ENCODE measurements around the gene CCDC88A.
"Not testable (repeated sequence)": the region's sequence is repeated elsewhere in the genome, so short reads cannot be mapped to it uniquely, and the experiment has no call there.

Gene CCDC88A

GRCh38 chr2:55420871-55421270 lies 1.2 kb upstream of the CCDC88A start:
- peak; percentile 7 to 16 for DNase-seq

- no peak for DNase-seq
These were observed 726 bp upstream of the CCDC88A start for GRCh38 chr2:55420439-55420725.

DNA sequence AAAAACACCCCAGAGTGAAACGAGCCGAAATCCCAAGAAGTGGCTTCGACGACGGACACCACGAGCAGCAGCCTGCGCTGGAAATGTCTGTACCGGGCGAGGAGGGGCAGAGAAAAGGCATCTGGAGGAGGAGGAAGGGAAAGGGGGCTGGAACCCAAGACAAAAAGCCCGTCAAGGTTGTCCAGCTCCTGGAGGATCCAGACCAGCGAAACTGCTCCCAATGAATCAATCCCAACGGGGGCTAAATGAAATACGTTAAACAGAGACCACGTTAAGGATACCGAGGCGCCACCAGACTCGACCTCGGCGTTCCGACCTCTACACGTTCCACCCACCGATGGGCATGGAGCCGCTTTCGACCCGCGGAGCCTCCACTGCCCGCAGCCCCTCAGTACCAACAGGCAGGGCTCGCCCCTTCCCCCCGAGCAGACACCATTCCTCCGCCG lies 400 bp downstream of the CCDC88A start:
- peak; percentile 62 to 80 for DNase-seq

- DNase-seq, result peak in 1 of 2 experiments; percentile 31
These were observed 984 bp downstream of the CCDC88A start for GRCh38 chr2:55418512-55419232.

DNA sequence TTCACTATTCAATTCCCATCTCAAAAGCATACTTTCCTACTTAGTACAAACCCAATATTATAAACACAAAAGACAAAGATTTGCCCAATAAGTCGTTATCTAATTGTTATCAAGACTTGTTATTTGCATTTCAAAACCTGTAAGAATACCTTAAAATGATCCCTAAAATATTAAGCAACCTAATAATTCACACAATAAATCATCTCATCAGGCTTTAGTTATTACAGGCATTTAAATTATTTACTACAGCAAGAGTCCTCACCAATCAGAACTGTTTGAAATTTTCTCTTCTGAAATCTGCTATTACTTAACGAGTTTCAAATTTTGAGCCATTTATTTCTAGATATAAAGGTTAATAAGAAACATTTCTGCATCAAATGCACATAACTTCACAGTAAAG lies 1.6 kb downstream of the CCDC88A start:
- DNase-seq, result no peak

GRCh38 chr2:55416786-55417568 lies 2.7 kb downstream of the CCDC88A start:
- DNase-seq, result no peak

- no peak for DNase-seq
These were observed 4.4 kb downstream of the CCDC88A start for GRCh38 chr2:55415300-55415699.

DNA sequence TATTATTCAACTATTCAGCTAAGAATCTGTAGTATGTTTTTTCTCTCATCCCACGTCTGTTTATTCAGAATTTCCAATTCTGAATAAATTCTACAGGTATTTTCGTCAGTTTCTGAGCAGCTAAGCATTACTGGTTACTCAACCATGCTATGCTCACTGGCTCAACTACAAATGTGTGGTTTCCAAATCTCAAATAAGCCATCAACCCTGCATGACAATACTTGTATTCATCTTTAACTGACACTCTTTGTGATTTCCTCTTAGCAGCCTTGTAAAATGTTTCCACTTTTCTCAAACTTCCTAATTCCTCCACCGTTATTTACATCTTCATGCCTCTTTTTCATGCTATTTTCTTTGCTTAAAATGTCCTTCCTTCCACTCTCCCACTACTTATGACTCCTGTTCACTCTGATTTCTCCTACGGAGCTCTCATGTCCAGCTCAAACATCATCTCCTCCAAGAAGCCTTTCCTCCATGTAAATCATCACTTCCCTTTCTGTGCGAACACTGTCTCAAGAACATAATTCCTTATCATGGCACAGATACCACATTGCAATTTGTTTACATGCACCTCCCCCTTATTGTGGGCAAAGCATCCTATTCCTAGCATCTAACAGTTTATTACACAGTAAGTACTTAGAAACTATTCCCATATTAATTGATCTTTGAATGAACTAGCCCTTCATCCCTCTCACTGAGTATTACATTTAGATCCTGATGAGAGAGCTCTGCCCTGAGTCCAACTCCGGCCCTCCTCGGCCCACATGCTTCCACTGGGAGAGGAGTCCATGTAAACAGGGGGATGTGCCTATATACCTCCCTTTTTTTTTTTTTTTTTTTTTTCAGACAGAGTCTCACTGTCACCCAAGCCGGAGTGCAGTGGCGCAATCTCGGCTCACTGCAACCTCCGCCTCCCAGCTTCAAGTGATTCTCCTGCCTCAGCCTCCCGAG lies 10.5 kb downstream of the CCDC88A start:
- DNase-seq, result no peak

GRCh38 chr2:55408098-55408882 lies 11.4 kb downstream of the CCDC88A start:
- DNase-seq, result no peak

- no peak for DNase-seq
These were observed 14.5 kb downstream of the CCDC88A start for GRCh38 chr2:55405116-55405515.

GRCh38 chr2:55403256-55403998 lies 16.2 kb downstream of the CCDC88A start:
- DNase-seq, result no peak

GRCh38 chr2:55401124-55401523 lies 18.5 kb downstream of the CCDC88A start:
- no peak for DNase-seq

GRCh38 chr2:55400332-55400731 lies 19.3 kb downstream of the CCDC88A start:
- no peak for DNase-seq

- DNase-seq, result no peak
These were observed 19.8 kb downstream of the CCDC88A start for GRCh38 chr2:55399815-55400214.

DNA sequence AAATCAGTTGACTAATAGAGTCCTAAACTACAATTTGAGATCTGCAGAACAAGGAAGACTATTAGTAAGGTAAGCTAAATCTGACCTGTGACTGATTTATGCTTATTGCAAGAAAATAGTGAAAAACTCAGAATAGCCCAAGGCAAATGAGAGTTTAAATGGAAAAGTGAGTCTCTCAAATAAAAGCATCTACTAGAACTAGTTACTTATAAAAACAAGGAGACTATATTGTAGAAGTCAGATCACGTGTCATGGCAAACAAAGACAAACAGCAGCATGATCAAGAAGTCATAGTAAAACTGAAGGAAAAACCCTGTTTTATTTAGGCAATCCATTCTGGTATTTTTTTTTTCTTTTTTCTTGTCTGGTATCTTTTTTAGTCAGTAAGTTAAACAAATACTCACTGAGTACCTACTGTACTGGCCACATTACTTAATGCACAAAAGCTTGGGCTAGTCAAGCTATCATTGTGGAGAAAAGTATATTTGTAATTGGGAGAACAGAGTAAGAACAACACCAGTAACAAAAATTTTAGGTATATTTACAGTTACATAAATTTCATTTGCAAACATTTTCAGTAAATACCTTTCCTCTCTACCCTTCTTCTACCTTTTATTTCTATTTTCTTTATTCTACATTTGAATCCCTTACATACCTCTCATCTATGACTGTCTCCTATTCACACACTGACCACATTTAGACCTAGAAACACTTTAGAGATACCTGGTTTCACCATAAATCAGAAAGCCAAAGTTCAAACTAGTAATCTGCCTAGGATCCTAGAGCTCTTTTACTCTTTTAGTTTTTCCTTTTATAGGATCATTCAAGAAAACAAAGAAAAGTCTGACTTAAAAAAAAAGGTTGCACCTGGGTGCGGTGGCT lies 23.7 kb downstream of the CCDC88A start:
- no peak for DNase-seq

- no peak for DNase-seq
These were observed 27.9 kb downstream of the CCDC88A start for GRCh38 chr2:55391615-55392242.

DNA sequence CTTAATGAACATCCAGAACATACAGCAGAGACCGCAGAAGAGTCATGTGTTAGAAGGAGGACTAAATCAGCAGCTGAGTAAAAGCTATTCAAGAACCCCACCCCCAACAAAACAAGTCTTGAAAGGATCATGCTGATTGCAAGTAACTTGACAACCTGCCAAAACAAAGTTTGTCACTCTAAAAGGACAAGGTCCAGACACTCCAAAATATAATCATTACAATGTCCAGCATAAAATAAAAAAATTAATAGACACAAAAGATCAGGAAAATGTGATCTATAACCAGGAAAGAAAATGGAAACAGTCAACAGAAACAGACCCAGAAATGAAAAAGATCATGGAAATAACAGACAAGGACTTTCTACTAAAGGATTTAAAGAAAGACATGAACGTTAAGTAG lies 28.5 kb downstream of the CCDC88A start:
- no peak for DNase-seq

DNA sequence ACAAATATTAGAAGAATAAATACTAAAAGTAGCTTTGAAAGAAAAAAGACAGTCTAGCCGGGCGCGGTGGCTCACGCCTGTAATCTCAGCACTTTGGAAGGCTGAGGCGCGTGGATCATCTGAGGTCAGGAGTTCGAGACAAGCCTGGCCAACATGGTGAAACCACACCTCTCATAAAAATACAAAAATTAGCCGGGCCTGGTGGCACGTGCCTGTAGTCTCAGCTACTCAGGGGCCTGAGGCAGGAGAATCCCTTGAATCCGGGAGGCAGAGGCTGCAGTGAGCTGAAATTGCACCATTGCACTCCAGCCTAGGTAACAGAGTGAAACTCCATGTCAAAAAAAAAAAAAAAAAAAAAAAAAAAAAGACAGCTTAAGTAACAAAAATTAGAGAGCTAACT lies 34.1 kb downstream of the CCDC88A start:
- not testable (repeated sequence) for DNase-seq

DNA sequence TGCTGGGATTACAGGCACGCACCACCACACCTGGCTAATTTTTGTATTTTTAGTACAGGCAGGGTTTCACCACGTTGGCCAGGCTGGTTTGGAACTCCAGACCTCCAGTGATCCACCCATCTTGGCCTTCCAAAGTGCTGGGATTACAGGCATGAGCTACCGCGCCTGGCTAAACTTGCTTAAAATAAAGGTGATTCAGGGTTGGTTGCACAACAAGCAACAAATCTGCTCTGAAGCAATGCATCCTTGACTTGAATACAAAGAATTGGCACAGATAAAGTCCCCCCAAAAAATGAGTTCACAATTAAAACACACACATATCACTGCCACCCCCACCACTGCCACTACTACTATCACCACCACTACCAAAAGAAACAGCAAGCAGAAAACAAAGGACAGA lies 34.9 kb downstream of the CCDC88A start:
- no peak for DNase-seq

DNA sequence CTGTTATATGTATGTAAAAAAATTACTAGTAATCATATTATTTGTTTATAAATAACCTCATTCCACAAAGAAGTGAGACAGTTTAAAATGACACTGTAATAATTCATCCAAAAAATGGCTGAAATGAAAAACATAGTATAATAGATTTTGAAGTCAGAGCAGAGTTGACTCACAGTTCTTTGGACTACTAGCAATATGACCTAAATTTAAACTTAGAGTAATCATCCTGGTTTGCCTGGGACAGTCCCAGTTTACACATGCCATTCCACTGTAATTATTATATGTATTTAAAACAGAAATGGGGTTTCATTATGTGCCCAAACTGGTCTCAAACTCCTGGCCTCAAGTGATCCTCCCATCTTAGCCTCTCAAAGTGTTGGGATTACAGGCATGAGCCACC lies 48.3 kb downstream of the CCDC88A start:
- no peak for DNase-seq

Measured in NCI-H2081 (cell line).